Uterus (tissue), 2 donors: ENCODE data around the gene ATG13.

ENCODE experiments used
- CTCF ChIP-seq, 4 experiments: fragments of 200-600 bp in 2 of 4; fragments of 450-650 bp in 2 of 4; sonication (generic) in 2 of 4; IDR thresholded peaks; one replicate each; pipeline ENCODE4 v1.5.1; 2016 to 2019; ENCODE audit warnings: antibody characterized with exemption in 4 of 4, mild to moderate bottlenecking in 2 of 4, moderate library complexity in 1 of 4
- POLR2A ChIP-seq, 2 donors: fragments of 450-650 bp; IDR thresholded peaks; one replicate each; pipeline ENCODE4 v1.6.1; 2016; ENCODE audit warnings: antibody characterized with exemption in 2 of 2, mild to moderate bottlenecking in 1 of 2, moderate library complexity in 1 of 2

- TF ChIP-seq POLR2A (IDR thresholded peaks at IDR 0.05): no peak
- no peak for TF ChIP-seq CTCF (IDR thresholded peaks at IDR 0.05)
Measured at GRCh38 chr11:46665356-46665755, 48.0 kb downstream of the ATG13 start.
